ENCODE measurements around the gene C1QL4.
"Not testable (repeated sequence)": the region's sequence is repeated elsewhere in the genome, so short reads cannot be mapped to it uniquely, and the experiment has no call there.

C1QL4 gene

DNA sequence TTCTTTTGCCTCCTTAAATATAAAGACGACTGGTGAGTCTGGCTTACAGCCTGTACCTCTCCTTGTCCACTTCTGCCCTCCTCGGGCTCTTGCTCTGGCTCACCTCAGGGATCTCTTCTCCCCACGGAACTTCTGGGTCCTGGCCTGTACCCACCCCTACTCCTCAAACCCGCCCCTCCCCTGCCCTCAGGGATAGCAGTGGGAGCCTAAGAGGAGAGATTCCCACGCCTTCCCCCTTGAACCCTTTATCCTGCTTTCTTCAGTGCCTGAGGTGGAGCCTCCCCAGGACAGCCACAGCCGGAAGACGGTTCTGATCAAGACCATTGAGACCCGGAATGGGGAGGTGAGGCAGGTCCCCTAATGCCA lies 39.3 kb downstream of the C1QL4 start:
- no peak for DNase-seq

DNA sequence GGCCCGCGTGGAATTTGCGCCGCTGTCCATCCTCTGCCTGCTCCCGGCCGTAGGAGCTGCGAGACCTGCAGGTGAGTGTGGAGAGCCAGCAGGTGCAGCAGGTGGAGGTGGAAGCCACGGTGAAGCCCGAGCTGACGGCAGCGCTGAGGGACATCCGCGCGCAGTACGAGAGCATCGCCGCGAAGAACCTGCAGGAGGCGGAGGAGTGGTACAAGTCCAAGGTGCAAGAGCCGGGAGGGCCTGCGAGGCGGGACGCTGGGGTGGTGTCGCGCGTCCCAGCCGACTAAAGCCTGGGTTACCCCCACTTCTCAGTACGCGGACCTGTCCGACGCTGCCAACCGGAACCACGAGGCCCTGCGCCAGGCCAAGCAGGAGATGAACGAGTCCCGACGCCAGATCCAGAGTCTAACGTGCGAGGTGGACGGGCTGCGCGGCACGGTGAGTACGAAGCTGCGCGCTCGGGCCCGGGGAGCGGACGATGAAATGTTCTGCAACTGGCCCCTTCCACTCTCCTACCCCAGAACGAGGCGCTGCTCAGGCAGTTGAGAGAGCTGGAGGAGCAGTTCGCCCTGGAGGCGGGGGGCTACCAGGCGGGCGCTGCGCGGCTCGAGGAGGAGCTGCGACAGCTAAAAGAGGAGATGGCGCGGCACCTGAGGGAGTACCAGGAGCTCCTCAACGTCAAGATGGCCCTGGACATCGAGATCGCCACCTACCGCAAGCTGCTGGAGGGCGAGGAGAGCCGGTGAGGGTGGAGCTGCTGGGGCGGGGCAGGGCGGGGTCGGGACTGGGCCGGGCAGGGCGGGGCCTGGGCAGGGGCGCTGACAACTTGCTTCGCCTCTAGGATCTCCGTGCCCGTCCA lies 39.9 kb downstream of the C1QL4 start:
- DNase-seq = peak; percentile 71

DNA sequence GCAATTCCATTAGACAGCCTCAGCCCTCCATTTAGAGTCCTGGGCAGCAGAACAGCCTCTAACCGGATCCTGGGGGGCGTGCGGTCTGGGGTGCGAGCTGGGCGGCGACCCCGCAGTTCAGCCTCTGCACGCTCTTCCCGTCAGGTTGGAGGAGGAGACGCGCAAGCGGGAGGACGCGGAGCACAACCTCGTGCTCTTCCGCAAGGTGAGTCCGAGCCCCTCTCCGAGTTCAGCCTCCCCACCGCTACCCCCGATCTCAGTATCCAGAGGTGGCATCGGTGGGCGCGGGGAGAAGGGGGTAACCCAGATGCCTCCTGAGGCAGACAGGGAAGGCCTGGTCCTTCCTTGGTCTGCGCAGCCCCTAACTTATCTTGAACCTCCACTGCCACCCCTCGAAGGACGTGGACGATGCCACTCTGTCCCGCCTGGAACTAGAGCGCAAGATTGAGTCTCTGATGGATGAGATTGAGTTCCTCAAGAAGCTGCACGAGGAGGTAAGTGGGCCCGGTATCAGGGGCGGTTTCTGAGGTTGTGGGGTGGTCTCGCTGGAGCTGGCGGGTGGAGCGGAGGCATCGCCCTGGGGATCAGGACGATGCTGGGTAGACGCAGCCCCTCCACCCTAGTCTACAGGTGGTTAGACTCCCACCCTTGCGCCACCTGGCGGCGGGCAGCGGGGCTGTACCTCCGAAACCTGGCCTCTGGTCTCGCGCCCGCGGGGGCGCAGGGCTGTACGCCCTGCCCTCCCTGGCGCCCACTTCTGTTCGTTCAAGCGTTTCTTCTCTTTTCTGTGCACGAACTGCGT lies 40.8 kb downstream of the C1QL4 start:
- peak; percentile 78 for DNase-seq

DNA sequence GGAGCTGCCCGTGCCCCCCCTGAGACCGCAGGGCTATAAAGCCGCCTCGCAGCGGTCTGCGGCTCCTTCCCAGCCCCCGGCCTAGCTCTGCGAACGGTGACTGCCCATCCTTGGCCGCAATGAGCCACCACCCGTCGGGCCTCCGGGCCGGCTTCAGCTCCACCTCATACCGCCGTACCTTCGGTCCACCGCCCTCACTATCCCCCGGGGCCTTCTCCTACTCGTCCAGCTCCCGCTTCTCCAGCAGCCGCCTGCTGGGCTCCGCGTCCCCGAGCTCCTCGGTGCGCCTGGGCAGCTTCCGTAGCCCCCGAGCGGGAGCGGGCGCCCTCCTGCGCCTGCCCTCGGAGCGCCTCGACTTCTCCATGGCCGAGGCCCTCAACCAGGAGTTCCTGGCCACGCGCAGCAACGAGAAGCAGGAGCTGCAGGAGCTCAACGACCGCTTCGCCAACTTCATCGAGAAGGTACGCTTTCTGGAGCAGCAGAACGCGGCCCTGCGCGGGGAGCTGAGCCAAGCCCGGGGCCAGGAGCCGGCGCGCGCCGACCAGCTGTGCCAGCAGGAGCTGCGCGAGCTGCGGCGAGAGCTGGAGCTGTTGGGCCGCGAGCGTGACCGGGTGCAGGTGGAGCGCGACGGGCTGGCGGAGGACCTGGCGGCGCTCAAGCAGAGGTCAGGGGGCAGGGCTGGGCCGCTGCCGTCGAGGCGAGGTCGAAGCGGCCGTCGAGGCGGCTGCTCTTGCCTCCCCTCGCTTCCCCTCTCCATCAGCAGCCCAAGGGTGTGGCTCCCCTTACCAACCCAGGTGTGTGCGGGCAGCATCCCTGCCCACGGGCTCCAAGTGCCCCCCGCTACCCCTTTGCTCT lies 41.7 kb downstream of the C1QL4 start, which contains the start of gene PRPH:
Gene PRPH (plus strand): TSS at position 66 of the 855 bp plus-strand sequence. CDS start 54 bp downstream, at position 120.
- DNase-seq = no peak

DNA sequence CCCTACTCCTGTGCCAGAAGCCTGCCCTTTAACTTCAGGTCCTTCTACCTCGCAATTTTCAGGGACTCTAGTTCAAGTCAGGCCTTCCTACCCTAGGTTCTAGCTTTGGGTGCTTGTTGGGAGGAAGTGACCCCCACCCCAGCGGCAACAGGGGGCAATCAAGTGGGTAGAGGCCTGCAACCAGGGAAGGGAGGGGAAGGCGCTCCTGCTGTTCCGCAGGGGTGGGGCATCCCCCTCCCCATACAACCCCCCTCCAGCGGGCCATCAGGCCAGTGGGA lies 42.2 kb downstream of the C1QL4 start:
- DNase-seq = no peak

DNA sequence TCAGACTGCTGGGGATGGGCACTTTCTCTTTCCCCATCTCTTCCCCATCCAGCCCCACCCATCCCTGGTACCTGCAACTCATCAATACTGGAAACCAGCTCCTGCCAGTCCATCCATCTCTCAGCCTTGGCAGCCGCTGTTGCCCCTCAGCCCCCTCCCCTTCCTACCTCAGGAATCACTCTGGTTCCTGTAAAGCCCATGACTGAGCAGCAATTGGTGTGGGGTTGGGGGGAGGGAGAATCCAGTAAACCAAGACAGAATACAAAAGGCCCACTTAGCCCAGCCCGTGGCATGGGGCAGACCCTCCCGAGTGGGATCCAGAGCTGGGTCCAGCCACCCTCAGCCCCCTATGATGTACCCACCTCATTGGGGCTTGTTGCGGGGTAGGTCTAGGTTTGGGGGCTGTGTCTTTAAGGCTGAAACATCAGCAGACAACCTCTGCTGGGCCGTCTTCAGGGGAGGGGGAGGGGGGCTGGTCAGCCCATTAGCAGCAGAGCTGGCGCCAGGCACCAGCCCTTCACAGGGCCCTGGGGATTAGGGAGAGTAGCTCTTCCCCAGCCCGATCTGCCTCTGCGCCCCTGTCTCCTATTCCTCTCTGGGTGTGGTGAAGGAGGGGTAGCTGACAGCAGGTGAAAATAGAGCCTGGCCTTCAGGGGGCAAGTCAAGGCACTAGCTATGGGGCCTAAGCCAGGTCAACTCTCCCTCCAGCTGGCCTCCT lies 42.7 kb downstream of the C1QL4 start:
- DNase-seq = no peak

DNA sequence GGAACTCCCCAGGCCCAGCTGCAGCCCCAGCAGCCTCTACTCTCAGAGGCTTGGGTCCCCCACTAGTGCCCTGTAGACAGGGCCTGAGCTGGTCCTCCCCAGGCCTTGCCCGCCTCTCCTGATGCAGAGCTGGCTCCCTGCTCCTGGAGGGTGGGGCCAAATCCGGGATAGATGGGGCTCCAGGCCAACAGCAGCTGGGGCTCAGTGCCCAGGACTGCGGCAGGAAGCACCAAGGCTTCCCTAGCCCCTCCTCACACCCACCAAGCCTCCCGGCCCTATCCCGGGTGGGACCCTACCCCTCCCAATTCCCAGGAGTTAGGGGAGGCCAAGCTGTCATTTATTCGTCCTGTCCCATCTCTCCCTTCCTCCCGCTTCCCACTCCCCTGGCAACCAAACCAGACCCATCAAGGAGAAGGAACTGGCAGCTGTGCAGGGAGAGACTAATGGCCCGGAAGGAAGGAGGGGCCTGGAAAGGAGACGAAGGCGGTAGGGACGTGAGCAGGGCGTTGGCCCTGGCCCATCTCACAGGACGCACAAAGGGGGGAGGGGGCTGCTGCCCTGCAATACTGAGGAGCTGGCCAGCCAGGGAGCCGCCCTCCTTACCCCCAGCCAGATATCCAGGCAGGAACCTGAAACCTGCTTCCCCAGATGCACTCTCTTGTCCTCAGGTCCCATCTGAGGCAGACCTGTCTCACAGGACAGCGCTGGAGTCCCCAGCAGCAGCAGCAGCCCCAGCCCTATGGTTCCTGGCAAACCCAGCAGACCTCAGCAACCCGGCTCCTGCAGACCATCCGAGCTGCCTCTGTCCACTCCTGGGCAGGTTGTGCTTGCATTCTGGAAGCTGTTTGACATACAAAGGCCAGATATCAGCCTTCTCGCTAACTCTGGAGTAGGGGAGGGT lies 43.7 kb downstream of the C1QL4 start:
- DNase-seq = no peak

DNA sequence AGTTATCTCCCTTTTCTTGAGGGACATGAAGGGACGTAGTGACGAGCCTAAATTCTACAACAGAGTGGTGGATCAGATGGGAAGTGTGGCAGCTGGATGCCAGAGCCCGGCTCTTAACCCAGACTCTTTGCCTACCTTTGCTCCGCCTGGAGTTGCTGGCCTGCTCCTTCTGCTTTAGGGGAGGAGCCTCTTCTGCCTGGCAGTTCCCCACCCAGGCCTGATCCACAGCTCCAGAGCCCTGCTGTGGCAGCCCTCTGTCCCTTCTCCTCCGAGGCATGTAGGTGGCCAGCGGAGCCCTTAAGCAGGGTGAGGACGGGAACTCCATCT lies 44.3 kb downstream of the C1QL4 start:
- no peak for DNase-seq

DNA sequence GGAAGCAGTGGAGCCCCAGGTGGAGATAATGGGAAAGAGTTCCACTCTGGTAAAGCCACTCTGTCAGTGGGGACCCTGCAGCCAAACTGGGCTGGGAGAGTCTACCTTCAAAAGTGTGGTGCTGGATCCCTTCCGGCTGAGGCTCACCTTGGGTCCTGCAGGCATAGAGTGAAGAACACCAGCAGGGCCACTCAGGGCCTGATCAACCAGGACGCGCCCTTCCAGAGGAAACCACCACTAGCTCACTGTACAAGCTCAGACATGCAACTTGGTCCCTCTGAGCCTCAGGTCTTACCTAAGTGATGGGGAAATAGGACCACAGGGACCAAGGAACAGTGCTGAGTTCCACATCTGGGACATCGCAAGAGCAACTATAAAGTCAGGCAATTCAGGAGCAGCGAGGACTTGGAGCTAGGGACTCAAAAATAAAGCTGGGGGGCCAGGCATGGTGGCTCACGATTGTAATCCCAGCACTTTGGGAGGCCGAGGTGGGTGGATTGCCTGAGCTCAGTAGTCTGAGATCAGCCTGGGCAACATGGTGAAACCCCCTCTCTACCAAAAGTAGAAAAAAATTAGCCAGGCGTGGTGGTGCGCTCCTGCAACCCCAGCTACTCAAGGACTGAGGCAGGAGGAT lies 47.9 kb downstream of the C1QL4 start:
- no peak for DNase-seq

DNA sequence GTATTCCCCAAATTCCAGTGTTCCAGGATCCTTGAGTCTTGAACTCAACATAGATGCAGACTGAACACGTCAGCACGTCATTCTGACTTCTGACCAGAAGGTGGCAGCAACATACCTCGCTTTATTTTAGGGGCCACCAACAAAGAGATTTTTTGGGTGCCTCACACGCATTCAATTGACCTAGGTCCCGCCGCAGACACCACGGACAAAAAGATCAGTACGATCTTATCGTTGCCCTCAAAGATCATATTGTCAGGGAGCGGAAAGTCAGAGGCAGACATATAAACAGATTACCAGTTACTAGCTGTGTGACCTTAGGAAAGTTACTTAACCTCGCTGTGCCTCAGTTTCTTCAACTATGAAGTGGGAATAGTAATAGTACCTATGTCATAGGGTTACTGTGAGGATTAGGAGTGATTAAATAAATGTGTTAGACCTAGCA lies 48.6 kb downstream of the C1QL4 start:
- peak; percentile 75 for DNase-seq

DNA sequence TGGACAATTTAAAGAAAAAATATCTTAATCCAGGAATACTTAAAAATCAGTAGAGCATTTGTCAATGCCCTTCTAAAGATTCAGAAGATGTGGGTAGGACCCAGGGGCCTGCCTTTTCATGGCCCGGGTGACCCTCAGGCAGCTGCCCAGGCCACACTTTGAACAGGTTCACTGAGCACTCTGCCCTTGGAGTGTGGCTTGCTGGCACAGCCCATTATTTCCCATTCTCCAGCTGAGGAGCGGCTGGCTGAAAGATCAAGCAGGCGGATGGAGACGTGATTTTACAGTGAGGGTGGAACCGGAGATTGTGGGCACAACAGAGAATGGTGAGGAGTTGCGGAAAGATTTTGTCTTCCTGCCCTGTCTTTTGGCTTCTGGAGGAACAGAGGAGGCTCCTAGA lies 49.1 kb downstream of the C1QL4 start:
- no peak for DNase-seq

DNA sequence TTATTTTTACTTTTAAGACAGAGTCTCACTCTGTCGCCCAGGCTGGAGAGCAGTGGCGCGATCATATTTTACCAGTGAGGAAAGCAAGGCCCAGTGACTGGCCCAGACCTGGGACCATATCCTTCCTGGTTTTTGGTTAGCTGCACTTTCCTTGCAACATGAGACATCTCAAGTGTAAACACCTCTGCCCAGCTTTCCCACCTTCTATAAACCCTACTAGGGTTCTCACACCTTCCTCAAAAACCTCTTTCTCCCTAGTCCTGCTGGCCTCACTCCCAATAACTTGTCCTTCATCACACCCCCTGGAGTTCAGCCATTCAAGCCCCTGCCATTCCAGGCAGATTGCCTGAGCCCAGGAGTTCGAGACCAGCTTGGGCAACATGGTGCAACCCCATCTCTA lies 52.3 kb downstream of the C1QL4 start:
- DNase-seq = no peak

DNA sequence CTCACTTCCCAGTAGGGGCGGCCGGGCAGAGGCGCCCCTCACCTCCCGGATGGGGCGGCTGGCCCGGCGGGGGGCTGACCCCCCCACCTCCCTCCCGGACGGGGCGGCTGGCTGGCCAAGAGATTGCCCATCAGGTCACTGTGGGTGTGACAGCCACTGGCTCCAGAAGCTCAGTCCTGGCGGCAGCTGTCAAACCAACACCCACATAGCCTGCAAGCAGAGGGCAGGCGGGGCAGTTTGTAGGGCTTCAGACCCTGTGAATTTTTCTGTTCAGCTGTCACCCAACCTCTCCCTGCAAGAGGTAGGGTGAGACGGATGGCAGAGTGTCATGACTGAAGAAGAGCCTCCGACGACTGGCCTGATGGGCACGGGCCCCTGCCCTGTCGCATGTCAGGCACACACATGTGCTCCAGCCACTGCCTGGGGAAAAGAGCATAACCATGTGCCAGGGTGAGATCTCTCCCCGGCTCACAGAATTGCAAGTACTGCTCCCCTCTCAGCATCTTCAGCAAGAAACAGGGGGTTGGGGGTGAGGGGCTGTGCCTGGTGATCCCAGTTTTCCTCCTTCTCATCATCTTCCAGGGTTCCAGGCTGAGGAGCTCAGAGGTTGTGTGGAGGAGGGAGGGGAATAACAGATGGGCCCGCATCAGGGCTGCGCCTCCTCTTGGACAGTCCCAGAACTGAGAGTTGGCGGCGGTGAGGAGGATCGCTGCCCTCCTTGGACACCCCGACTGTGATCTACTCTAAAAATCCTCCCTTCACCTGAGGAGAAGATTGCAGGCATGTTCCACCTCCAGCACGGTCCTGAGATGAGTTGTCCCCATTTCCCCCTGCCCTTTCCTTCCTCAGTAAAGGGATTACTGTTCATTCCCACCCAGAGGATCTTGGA lies 53.2 kb downstream of the C1QL4 start:
- DNase-seq = no peak

DNA sequence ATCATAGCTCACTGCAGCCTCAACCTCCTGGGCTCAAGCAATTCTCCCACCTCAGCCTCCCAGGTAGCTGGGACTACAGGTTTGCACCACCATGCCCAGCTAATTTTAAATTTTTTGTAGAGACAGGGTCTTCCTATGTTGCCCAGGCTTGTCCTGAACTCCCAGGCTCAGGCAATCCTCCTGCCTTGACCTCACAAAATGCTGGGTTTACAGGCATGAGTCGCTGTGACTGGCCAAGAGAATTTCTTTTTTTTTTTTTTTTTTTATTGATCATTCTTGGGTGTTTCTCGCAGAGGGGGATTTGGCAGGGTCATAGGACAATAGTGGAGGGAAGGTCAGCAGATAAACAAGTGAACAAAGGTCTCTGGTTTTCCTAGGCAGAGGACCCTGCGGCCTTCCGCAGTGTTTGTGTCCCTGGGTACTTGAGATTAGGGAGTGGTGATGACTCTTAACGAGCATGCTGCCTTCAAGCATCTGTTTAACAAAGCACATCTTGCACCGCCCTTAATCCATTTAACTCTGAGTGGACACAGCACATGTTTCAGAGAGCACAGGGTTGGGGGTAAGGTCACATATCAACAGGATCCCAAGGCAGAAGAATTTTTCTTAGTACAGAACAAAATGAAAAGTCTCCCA lies 54.1 kb downstream of the C1QL4 start:
- not testable (repeated sequence) for DNase-seq
